Right lobe of liver (tissue), 6 donors: ENCODE results near the gene SSRP1. TPM values are rescaled to one million over a fixed set of nuclear protein-coding genes. Genes with fewer than 3 reads are reported as not detected.

Experiments used
- ATAC-seq, 4 donors: fragments of 200-7000 bp; cut with Tn5 transposase; one replicate each; pipeline ENCODE4 v1.9.1; 2020; ENCODE audit warnings: mild to moderate bottlenecking in 4 of 4, moderate library complexity in 4 of 4
- DNase-seq, 3 donors: peaks; one replicate each; pipeline ENCODE4 v3.0.0-alpha.2; 2020
- H3K27ac ChIP-seq, 3 donors: fragments of 200-600 bp; one replicate each; pipeline ENCODE4 v1.8.0; 2022
- H3K27me3 ChIP-seq, 2 donors: fragments of 200-600 bp; one replicate each; pipeline ENCODE4 v1.8.0; 2022
- H3K36me3 ChIP-seq, 4 donors: fragments of 200-600 bp; sonication (generic) in 1 of 4; one replicate each; pipeline versions ENCODE4 v1.5.1 to v1.8.0; 2017 to 2022; ENCODE audit warnings: control low read depth in 1 of 4
- H3K4me1 ChIP-seq, 4 donors: fragments of 200-600 bp; sonication (generic) in 1 of 4; one replicate each; pipeline versions ENCODE4 v1.5.1 to v1.8.0; 2017 to 2022; ENCODE audit warnings: control low read depth in 1 of 4
- H3K4me3 ChIP-seq, 3 donors: fragments of 200-600 bp; one replicate each; pipeline ENCODE4 v1.8.0; 2022
- H3K9me3 ChIP-seq, 4 donors: fragments of 200-600 bp; sonication (generic) in 1 of 4; one replicate each; pipeline versions ENCODE4 v1.5.1 to v1.8.0; 2017 to 2022; ENCODE audit warnings: control low read depth in 1 of 4
- CTCF ChIP-seq, 4 donors: fragments of 200-600 bp in 3 of 4; fragments of 450-650 bp in 1 of 4; IDR thresholded peaks; one replicate each; pipeline versions ENCODE4 v1.5.1 to v1.8.0; 2016 to 2022; ENCODE audit warnings: antibody characterized with exemption in 4 of 4, mild to moderate bottlenecking in 2 of 4
- POLR2A ChIP-seq: fragments of 450-650 bp; IDR thresholded peaks from one replicate; pipeline ENCODE4 v1.6.1; 2017; ENCODE audit warnings: antibody characterized with exemption, mild to moderate bottlenecking
- WGBS: methylation state at CpG from one replicate; pipeline ENCODE4 v1.1.6; 2018; ENCODE audit warnings: low coverage, low lambda C conversion rate; ENCODE audit not compliant: insufficient coverage; ENCODE audit errors: missing lambda C conversion rate; 5-methylcytosine and 5-hydroxymethylcytosine counted together
- intact Hi-C, 2 donors: fragments of 100-400 bp; cut with DNase I; formaldehyde crosslinking; loops; one replicate each; pipeline versions ENCODE4 v1.11.2 to v1.14.1; 2022
- total RNA-seq, 6 experiments: library from RNA; depleted of rRNA in 2 of 6; stranded (reverse); fragments of >200 nt in 2 of 6; fragmentation: NEBNext Ultra II Directional in 3 of 6; extraction: Animal tissue kit (Norgen Biotek cat#: 25700) in 3 of 6; gene quantifications; one replicate each; pipeline versions ENCODE4 v1.1.0 to v1.2.4, GENCODE V29; 2016 to 2023
- donor health status: DM: no; HTN: yes; CAD: no.
- donor health status: DM: no; HTN: no; CAD: no.
- donor health status: DM: no; HTN: no; CAD: no.
- donor health status: DM: no; HTN: yes; CAD: no.
- donor health status: DM: no; HTN: yes; CAD: no.

The SSRP1 gene
- total RNA-seq, 6 experiments from 2014 or later, result 24.5 to 47.9 (median 29.9) TPM

DNA sequence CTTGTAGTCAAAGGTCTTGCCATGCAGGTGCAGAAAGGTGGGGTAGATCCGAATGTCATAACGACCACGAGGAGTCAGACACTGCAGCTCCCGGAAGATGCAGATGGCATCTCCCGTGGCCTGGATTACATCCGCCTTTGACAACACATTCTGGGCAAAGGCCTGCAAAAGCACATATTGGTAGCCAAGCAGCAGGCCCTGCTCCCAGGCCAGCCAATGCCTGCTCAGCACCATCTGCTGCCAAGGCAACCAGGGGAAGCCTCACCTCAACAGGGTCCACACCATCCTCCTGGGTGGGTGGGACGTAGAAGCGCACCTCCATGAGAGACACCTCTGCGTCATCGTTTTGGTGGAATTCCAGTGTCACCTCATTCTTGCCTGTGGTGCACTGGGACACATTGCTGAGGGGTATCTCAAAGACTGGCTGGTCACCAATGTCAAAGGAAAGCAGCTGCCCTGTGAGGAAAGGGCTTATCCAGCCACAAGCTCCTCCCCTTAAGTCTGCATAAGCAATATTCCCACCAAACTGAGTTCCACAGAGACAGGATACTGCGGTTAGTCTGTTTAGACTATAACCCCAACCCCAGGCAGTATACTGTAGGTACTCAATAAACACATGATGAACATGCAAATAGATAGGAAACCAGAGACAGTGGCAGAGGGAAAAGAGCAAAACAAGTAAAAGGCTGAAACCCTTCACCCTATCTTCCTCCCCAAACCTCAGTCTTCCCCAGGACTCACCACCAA, 2.8 kb downstream of the SSRP1 start:
- Histone ChIP-seq H3K4me3 (no peak overlapping the region), H3K36me3 (peaks cover 0 to 56% (median 26%) of the 10 kb centered on the region in 4 donors), H3K9me3 (no peaks in the 10 kb centered on the region), H3K27ac (no peak overlapping the region), H3K27me3 (no peaks in the 10 kb centered on the region), H3K4me1 (peaks cover 0 to 14% (median 0%) of the 10 kb centered on the region in 4 donors)
- ATAC-seq, result no peak
- DNase-seq, result no peak
- WGBS, result 82% methylated on average over 1 of the region's 11 CpGs
- intact Hi-C loops, result no loop called here
- TF ChIP-seq CTCF (IDR thresholded peaks at IDR 0.05) (no peak), POLR2A (no peak)

DNA sequence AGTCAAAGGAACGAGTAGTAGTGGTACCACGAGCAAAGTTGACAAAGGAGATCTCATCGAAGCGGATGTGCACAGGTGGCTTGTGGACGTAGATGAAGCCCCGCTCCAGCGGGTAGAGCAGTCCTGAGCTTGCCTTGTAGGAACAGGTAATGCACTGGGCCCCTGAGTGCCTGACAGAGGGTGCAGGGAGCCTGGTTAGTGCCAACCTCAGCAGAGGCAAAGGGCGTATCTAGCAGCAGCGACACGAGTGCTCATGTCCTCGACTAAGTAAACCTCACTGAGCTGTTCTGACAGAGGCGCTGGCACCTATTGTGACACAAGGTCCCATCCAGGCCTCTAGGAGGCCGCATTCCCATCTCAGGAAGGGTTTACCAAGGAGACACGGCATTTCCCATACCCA, 4.0 kb downstream of the SSRP1 start:
- TF ChIP-seq POLR2A (no peak), CTCF (IDR thresholded peaks at IDR 0.05) (no peak)
- intact Hi-C loops, result no loop called here
- H3K27ac ChIP-seq, result no peak overlapping the region
- peaks cover 0 to 67% (median 29%) of the 10 kb centered on the region in 4 donors for H3K36me3 ChIP-seq
- ATAC-seq (no peak), DNase-seq (no peak)
- H3K4me1 ChIP-seq, result peaks cover 0 to 14% (median 0%) of the 10 kb centered on the region in 4 donors
- H3K4me3 ChIP-seq, result no peak overlapping the region
- no peaks in the 10 kb centered on the region for H3K9me3 ChIP-seq
- H3K27me3 ChIP-seq, result no peaks in the 10 kb centered on the region
- 100% methylated on average over 4 of the region's 14 CpGs for WGBS

GRCh38 chr11:57330029-57330428, 5.7 kb downstream of the SSRP1 start:
- TF ChIP-seq CTCF (IDR thresholded peaks at IDR 0.05) (no peak), POLR2A (no peak)
- DNase-seq (no peak), ATAC-seq (no peak)
- H3K4me3 ChIP-seq, result no peak overlapping the region
- H3K9me3 ChIP-seq, result no peaks in the 10 kb centered on the region
- intact Hi-C loops, result no loop called here
- peaks cover 0 to 70% (median 29%) of the 10 kb centered on the region in 4 donors for H3K36me3 ChIP-seq
- WGBS, result 92% methylated on average over 8 of the region's 9 CpGs
- H3K27ac ChIP-seq, result no peak overlapping the region
- H3K27me3 ChIP-seq, result no peaks in the 10 kb centered on the region
- H3K4me1 ChIP-seq, result peaks cover 0 to 21% (median 5%) of the 10 kb centered on the region in 4 donors

- no peaks in the 10 kb centered on the region for H3K27me3 ChIP-seq
- intact Hi-C loops, result no loop called here
- no peak overlapping the region for H3K4me3 ChIP-seq
- ATAC-seq, result no peak
- H3K27ac ChIP-seq, result no peak overlapping the region
- no peaks in the 10 kb centered on the region for H3K9me3 ChIP-seq
- no peak for TF ChIP-seq POLR2A
- no peak for TF ChIP-seq CTCF (IDR thresholded peaks at IDR 0.05)
- H3K4me1 ChIP-seq, result peaks cover 0 to 24% (median 11%) of the 10 kb centered on the region in 4 donors
- DNase-seq, result no peak
- 96% methylated on average over 5 of the region's 5 CpGs for WGBS
- peaks cover 0 to 61% (median 28%) of the 10 kb centered on the region in 4 donors for H3K36me3 ChIP-seq
Observed at GRCh38 chr11:57327721-57328120, 8.0 kb downstream of the SSRP1 start.
